Panc1 (cell line): ENCODE results near the gene LRRC27.

Experiments
- CTCF ChIP-seq: fragments of 450-650 bp; IDR thresholded peaks from 2 replicates; pipeline ENCODE4 v1.5.1; 2017; ENCODE audit warnings: mild to moderate bottlenecking
- POLR2AphosphoS5 ChIP-seq: IDR thresholded peaks from 2 replicates; pipeline ENCODE4 v1.6.1; 2012; ENCODE audit warnings: mild to moderate bottlenecking, low read depth, low read length, moderate library complexity

- TF ChIP-seq CTCF, result no peak
- no peak for TF ChIP-seq POLR2AphosphoS5
Measured at GRCh38 chr10:132383101-132383500, 51.1 kb downstream of the LRRC27 start.
